Measurements from ENCODE around the gene LAMTOR5.
A peak's percentile ranks its signal among the peaks of the same experiment; 100 is the strongest.
"Not testable (repeated sequence)": the region's sequence is repeated elsewhere in the genome, so short reads cannot be mapped to it uniquely, and the experiment has no call there.

The LAMTOR5 gene

GRCh38 chr1:110407260-110408210 is at the start of gene LAMTOR5:
LAMTOR5 (minus strand) TSS chr1:110407694; CDS start chr1:110407620, 74 bp downstream.
- Mint-ChIP-seq H3K4me1 (peaks cover 14 to 30% of the 10 kb centered on the region in 2 donors), H3K27me3 (no peaks in the 10 kb centered on the region), H3K27ac (peak within 1 kb of the TSS; percentile 99), H3K9me3 (no peaks in the 10 kb centered on the region), H3K36me3 (peaks cover 5 to 11% of the 10 kb centered on the region in 2 donors), H3K4me3 (peak within 1 kb of the TSS; percentile 97 to 98)
- DNase-seq (peak; percentile 94), ATAC-seq (replicated peaks) (peak; percentile 91 to 95)

- Mint-ChIP-seq H3K36me3 (no peaks in the 10 kb centered on the region), H3K27ac (no peak overlapping the region), H3K27me3 (peaks cover 3 to 23% of the 10 kb centered on the region in 2 donors), H3K4me1 (no peaks in the 10 kb centered on the region), H3K9me3 (no peaks in the 10 kb centered on the region), H3K4me3 (no peak overlapping the region)
- ATAC-seq (replicated peaks) (no peak), DNase-seq (no peak)
These were observed 49.7 kb upstream of the LAMTOR5 start for GRCh38 chr1:110457206-110457605.

DNA sequence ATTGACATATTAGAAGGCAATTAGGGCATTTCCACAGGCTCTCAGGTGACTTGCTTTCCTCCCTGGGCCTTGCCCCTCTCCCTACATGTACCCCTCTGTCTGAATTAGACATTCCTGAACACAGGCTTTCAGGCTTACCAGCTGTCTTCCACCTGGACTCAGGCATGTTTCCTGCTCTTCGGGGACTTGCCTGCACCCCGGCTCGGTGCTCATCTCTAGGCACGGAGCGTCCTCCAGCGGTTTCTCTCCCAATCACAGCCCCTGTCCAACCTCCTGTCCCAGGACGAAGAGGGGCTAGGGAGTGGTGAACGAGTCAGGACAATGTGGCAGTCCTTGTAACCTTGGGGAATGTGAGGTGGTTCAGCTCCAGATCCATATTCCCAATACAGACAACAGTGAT is 47.7 kb upstream of the LAMTOR5 start:
- peak overlapping the region; percentile 11 for H3K27ac Mint-ChIP-seq
- peaks cover 7 to 33% of the 10 kb centered on the region in 2 donors for H3K27me3 Mint-ChIP-seq

DNA sequence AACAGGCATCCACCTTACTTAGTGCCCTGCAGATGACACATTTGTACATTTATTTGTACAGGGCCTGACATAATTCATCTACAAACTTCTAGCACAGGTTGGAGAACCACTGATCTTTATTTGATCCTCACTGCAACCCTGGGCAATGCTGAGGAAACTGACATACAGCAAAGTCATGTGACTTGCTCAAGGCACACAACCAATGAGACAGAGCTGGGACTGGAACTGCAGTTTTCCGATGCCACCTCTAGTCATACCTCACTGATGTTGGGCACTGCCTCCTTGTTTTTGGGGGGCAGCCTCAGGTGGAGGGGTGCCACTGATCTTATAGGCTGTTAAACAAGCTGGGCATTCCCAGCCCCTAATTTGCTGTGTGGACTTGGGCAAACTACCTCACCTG is 46.8 kb upstream of the LAMTOR5 start:
- Mint-ChIP-seq H3K27me3 (peaks cover 7 to 33% of the 10 kb centered on the region in 2 donors), H3K4me1 (no peaks in the 10 kb centered on the region), H3K27ac (no peak overlapping the region), H3K9me3 (no peaks in the 10 kb centered on the region), H3K4me3 (no peak overlapping the region), H3K36me3 (no peaks in the 10 kb centered on the region)
- DNase-seq, result no peak
- no peak for ATAC-seq (replicated peaks)

More for the DNA sequence above, 47.7 kb upstream of the LAMTOR5 start:
- H3K9me3 Mint-ChIP-seq, result no peaks in the 10 kb centered on the region
- H3K4me3 Mint-ChIP-seq, result no peak overlapping the region
- no peak for ATAC-seq (replicated peaks)
- H3K4me1 Mint-ChIP-seq, result no peaks in the 10 kb centered on the region
- DNase-seq, result no peak
- H3K36me3 Mint-ChIP-seq, result no peaks in the 10 kb centered on the region

DNA sequence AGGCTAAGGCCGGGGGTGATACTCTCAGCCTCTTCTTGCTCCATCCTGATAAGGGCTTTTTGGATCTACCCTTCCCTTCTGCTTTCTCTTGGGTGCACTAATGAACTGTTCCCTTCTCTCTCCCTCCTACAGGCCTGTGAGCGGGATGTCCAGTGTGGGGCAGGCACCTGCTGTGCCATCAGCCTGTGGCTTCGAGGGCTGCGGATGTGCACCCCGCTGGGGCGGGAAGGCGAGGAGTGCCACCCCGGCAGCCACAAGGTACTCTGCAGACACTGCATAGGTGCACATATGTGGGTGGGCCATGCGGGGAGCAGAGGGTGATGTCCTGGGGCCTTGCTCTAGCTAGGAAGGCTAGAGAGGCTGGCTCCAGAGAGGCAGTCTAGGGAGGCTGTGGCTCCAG is 46.3 kb upstream of the LAMTOR5 start:
- ATAC-seq (replicated peaks) (no peak), DNase-seq (no peak)
- H3K27me3 Mint-ChIP-seq, result peaks cover 7 to 33% of the 10 kb centered on the region in 2 donors
- H3K36me3 Mint-ChIP-seq, result no peaks in the 10 kb centered on the region
- H3K9me3 Mint-ChIP-seq, result no peaks in the 10 kb centered on the region
- H3K4me1 Mint-ChIP-seq, result no peaks in the 10 kb centered on the region
- H3K4me3 Mint-ChIP-seq, result no peak overlapping the region
- no peak overlapping the region for H3K27ac Mint-ChIP-seq

DNA sequence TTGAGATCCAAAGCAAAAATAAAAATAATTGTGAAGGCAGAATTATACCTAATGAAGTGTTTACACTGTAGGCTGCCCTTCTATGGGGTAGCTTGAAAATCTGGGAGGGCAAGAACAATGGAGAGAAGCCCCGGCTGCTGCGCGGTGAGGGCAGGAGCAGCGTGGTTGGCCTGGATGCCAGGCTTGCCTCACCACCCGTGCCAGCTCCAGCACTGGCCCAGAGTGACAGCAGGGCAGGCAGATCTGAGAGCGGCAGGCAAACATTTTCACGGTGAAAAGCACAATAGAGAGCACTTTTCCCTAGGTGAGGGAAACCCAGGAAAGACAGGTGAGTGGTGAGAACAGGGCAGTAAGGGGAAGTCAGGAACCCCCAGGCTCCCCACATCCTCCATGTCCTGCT is 44.8 kb upstream of the LAMTOR5 start:
- Mint-ChIP-seq H3K27ac (no peak overlapping the region), H3K36me3 (no peaks in the 10 kb centered on the region), H3K4me3 (no peak overlapping the region), H3K9me3 (no peaks in the 10 kb centered on the region), H3K4me1 (no peaks in the 10 kb centered on the region), H3K27me3 (peaks cover 7 to 33% of the 10 kb centered on the region in 2 donors)
- DNase-seq (no peak), ATAC-seq (replicated peaks) (no peak)

GRCh38 chr1:110450929-110451328 is 43.4 kb upstream of the LAMTOR5 start, which contains the start of gene PROK1:
PROK1 (plus strand) TSS chr1:110451149; CDS start chr1:110451217, 68 bp downstream.
- ATAC-seq (replicated peaks) (no peak), DNase-seq (no peak)
- Mint-ChIP-seq H3K36me3 (no peaks in the 10 kb centered on the region), H3K27ac (no peak within 1 kb of the TSS), H3K4me3 (no peak within 1 kb of the TSS), H3K9me3 (no peaks in the 10 kb centered on the region), H3K27me3 (peaks cover 7 to 27% of the 10 kb centered on the region in 2 donors), H3K4me1 (no peaks in the 10 kb centered on the region)

DNA sequence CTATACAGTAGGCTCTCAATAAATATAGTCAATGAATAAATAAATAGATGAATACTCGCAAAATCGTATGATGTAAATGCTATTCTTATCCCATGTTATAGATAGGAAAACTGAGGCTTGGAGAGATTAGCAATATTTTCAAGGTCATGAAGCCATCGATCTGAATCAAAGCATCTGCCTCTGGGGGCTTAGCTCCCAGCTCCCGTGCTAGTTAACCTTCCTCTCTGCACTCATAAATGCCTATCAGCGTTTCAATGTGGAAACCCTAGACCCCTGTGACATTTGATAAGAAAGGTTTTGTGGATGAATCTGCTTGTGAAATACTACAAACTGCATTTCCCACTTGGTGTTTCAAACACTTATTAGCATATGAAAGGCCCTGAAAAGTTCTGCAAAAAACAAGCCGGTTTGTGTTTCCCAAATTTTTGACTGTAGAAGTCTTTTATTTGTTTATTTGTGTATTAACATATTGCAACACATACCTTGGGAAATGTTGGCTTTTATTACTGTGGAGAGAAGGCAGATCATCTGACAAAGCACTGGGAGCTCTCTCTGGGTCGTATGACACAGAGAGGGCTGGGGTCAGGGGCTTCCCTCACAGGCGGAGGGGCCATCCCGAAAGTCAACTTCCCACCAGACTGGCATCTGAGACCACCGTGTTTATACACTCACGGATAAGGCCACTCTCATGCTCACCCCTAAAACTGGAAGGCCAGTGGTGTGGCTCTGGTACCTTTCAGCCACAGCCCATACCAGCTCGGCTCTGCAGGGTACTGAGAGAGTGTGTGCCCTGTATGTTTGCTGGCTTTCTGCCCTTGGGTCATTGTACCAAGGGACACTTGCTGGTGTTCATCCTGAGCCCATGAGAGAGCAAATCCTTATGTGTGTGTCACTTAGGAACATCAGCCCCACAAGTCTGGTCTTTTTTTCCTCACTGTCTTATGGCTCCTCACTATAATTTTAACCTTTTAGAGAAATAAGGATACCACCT is 42.5 kb upstream of the LAMTOR5 start:
- DNase-seq, result no peak
- no peak overlapping the region for H3K4me3 Mint-ChIP-seq

GRCh38 chr1:110444561-110444960 is 37.1 kb upstream of the LAMTOR5 start:
- ATAC-seq (replicated peaks) (no peak), DNase-seq (no peak)
- peaks cover 2 to 5% of the 10 kb centered on the region in 2 donors for H3K27me3 Mint-ChIP-seq
- H3K4me1 Mint-ChIP-seq, result peaks cover 3 to 8% of the 10 kb centered on the region in 2 donors
- no peak overlapping the region for H3K4me3 Mint-ChIP-seq
- H3K36me3 Mint-ChIP-seq, result no peaks in the 10 kb centered on the region
- no peak overlapping the region for H3K27ac Mint-ChIP-seq
- H3K9me3 Mint-ChIP-seq, result no peaks in the 10 kb centered on the region

More for the DNA sequence above, 42.5 kb upstream of the LAMTOR5 start:
- ATAC-seq (replicated peaks), result no peak
- H3K36me3 Mint-ChIP-seq, result no peaks in the 10 kb centered on the region
- H3K27ac Mint-ChIP-seq, result no peak overlapping the region
- no peaks in the 10 kb centered on the region for H3K4me1 Mint-ChIP-seq
- H3K9me3 Mint-ChIP-seq, result no peaks in the 10 kb centered on the region
- H3K27me3 Mint-ChIP-seq, result peaks cover 7 to 27% of the 10 kb centered on the region in 2 donors

DNA sequence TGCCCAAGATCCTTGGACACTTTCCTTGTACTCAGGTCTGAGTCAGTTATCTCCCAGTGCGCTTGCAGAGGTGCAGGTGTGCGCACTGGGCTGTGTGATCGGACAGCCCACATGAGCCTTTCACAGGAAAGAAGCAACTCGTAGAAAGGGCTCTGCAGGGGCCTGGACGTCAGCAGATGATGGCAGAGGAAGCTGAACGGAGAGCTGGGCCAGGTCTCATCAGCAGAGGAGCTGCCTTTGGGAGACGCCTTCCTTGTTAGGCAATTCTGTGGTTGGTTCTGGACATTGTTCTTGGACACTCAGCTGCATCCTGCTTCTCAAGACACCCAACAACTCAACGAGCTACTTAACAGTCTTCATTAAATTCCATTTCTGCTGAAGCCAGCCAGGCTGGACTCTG is 36.0 kb upstream of the LAMTOR5 start:
- Mint-ChIP-seq H3K4me1 (peaks cover 7 to 8% of the 10 kb centered on the region in 2 donors), H3K4me3 (no peak overlapping the region), H3K27ac (no peak overlapping the region), H3K36me3 (no peaks in the 10 kb centered on the region), H3K9me3 (no peaks in the 10 kb centered on the region), H3K27me3 (peaks cover 8 to 12% of the 10 kb centered on the region in 2 donors)
- DNase-seq, result no peak
- ATAC-seq (replicated peaks), result no peak

DNA sequence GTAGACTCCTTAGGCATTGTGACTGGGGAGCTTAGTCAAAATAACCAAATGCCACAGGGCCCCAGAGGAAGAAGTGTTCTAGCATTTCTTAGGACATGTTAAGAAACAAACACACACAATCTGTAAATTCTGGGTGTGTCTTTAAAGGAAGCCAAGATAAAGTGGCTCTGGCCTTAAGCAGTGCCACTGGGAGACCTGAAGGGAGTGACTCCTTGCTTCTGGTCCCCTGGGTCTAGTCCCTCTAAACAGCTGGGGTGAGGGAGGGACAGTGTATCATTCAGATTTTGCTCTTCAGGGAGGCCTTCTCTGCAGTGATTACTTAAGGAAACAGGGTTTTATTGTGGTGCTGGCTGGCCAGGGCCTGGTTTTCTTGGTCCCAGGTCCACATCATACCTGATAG is 34.4 kb upstream of the LAMTOR5 start:
- H3K4me1 Mint-ChIP-seq, result peaks cover 7 to 12% of the 10 kb centered on the region in 2 donors
- no peak overlapping the region for H3K27ac Mint-ChIP-seq
- peaks cover 15 to 20% of the 10 kb centered on the region in 2 donors for H3K27me3 Mint-ChIP-seq
- DNase-seq (no peak), ATAC-seq (replicated peaks) (no peak)
- no peaks in the 10 kb centered on the region for H3K9me3 Mint-ChIP-seq
- H3K4me3 Mint-ChIP-seq, result no peak overlapping the region
- H3K36me3 Mint-ChIP-seq, result no peaks in the 10 kb centered on the region

- Mint-ChIP-seq H3K27ac (no peak overlapping the region), H3K27me3 (peaks cover 15 to 20% of the 10 kb centered on the region in 2 donors), H3K9me3 (no peaks in the 10 kb centered on the region), H3K4me3 (no peak overlapping the region), H3K4me1 (peaks cover 7 to 12% of the 10 kb centered on the region in 2 donors), H3K36me3 (no peaks in the 10 kb centered on the region)
- DNase-seq, result no peak
- ATAC-seq (replicated peaks), result no peak
These were observed 33.4 kb upstream of the LAMTOR5 start for GRCh38 chr1:110440877-110441276.

GRCh38 chr1:110439873-110440272 is 32.4 kb upstream of the LAMTOR5 start:
- not testable (repeated sequence) for H3K36me3 Mint-ChIP-seq, H3K4me3 Mint-ChIP-seq, H3K27ac Mint-ChIP-seq, DNase-seq, H3K9me3 Mint-ChIP-seq
- Mint-ChIP-seq H3K4me1 (peaks cover 7 to 12% of the 10 kb centered on the region in 2 donors), H3K27me3 (peaks cover 15 to 20% of the 10 kb centered on the region in 2 donors)
- peak in 1 of 2 donors; percentile 23 for ATAC-seq (replicated peaks)

DNA sequence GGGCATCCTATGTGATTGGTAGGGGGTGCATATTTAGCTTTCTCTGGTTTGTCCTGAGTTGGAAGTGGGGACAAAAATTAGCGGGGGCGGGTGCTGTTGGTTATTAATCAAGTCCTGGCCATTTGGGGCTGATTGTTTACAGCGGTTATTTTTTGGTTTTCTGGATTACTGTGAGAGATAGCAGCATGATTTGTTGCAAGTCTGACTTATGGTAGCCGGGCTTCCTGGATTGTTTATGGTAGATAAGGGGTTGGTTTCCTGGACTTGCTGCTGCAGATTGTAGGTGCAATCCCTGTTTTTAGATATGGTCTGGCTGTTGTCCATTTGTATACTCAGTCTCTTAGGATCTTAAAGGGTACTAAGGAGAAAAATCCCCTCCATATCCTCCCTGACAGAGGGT is 31.4 kb upstream of the LAMTOR5 start:
- Mint-ChIP-seq H3K27ac (no peak overlapping the region), H3K27me3 (peaks cover 17 to 21% of the 10 kb centered on the region in 2 donors), H3K4me3 (no peak overlapping the region), H3K36me3 (no peaks in the 10 kb centered on the region), H3K9me3 (no peaks in the 10 kb centered on the region), H3K4me1 (peaks cover 7 to 12% of the 10 kb centered on the region in 2 donors)
- ATAC-seq (replicated peaks) (no peak), DNase-seq (no peak)

Data from stimulated activated naive B cell treated with anti-CD40 and anti-IgM and Interleukin-4, amounts not matched to agents 10 μg/mL and 1 μg/mL and 100 μg/mL, for 72 hours (primary cell).